ENCODE measurements around the gene CCN6. TPM values are rescaled to one million over a fixed set of nuclear protein-coding genes. Genes with fewer than 3 reads are reported as not detected.
A peak's percentile ranks its signal among the peaks of the same experiment; 100 is the strongest.

The CCN6 gene
- total RNA-seq, 1 experiment from 2014 or later: not detected

DNA sequence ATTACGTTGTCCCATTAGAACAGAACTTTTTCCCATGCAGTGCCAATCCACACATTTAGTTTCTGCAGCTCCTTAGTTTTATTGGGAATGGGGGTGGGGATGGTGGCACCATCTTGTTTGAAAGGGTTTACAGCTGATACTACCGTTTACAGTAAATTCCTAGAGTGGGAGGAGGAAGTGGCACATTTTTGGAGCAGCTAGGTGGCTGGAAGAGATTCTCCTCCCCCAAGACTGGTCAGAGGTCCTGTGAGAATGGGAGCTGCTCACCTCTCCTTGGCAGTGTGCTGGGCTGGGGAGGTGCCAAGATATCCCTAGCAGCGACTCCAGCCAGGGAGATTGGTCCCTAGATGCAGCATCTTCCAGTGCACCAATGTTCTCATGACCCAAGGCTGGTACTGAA lies 12.4 kb upstream of the CCN6 start (continued):
- TF ChIP-seq, protein P1, sequence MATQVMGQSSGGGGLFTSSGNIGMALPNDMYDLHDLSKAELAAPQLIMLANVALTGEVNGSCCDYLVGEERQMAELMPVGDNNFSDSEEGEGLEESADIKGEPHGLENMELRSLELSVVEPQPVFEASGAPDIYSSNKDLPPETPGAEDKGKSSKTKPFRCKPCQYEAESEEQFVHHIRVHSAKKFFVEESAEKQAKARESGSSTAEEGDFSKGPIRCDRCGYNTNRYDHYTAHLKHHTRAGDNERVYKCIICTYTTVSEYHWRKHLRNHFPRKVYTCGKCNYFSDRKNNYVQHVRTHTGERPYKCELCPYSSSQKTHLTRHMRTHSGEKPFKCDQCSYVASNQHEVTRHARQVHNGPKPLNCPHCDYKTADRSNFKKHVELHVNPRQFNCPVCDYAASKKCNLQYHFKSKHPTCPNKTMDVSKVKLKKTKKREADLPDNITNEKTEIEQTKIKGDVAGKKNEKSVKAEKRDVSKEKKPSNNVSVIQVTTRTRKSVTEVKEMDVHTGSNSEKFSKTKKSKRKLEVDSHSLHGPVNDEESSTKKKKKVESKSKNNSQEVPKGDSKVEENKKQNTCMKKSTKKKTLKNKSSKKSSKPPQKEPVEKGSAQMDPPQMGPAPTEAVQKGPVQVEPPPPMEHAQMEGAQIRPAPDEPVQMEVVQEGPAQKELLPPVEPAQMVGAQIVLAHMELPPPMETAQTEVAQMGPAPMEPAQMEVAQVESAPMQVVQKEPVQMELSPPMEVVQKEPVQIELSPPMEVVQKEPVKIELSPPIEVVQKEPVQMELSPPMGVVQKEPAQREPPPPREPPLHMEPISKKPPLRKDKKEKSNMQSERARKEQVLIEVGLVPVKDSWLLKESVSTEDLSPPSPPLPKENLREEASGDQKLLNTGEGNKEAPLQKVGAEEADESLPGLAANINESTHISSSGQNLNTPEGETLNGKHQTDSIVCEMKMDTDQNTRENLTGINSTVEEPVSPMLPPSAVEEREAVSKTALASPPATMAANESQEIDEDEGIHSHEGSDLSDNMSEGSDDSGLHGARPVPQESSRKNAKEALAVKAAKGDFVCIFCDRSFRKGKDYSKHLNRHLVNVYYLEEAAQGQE (IDR thresholded peaks at IDR 0.05; ENCODE audit: low read depth): no peak
- TF ChIP-seq SRF (IDR thresholded peaks at IDR 0.05; ENCODE audit: low read depth) (no peak), POLR2AphosphoS5 (IDR thresholded peaks at IDR 0.05; ENCODE audit: low read depth, low read length) (no peak), TCF7L2 (IDR thresholded peaks at IDR 0.05; ENCODE audit: borderline replicate concordance, extremely low read depth, insufficient read depth, insufficient read length) (no peak)

DNA sequence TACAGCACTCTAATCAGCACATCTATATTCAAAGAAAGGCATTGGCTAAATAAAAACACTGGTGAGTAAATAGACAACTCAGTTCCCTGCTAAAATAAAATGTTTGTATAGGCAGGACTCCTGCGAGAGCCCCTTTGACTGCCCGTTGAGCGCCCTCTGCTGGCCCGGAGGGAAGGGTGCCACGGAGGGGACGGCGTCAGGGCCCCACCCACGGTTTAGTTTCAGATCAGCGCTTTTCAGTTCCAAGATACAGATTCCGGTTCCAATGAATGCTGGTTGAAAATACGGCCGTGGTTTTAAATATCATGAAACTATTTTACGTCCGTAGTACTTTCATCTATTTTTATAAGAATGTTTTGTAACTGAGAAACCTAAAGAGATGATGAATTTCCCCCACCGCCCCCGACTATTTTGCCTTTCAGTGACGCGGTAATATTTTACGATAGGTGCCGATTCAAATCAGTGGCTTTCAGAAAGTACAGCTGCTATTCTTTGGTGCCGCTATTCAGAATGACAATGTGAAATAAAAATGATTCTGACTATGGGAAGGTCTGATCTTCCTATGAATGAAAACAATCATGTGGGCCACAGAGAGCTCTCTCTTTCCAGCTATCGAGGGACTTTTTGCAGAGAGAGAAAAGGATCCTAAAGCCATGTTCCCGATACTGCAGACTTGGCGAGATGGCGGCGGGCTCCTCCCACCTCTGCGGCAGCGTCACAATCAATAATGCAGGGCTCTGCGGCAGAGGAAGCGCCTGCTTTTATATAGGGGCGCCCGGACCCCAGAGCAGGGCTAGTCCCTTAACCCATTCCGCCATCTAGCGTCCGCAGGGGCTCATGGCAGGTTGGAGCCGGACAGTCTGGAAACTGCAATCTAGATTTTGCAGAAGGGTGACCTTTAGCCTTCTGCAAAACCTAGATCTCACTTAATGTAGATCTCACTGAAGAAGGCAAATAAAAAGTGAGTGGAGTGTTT lies 10.6 kb upstream of the CCN6 start:
- H3K4me1 ChIP-seq (ENCODE audit: control insufficient read depth in 1 of 2, insufficient read depth in 2 of 2, low read length in 2 of 2): 0 out of 4 replicates have a peak, but pooled peaks cover 0 to 4% of the 10 kb centered on the region in 2 experiments
- ATAC-seq (peak; percentile 95), DNase-seq (ENCODE audit: low read depth, low spot score) (peak; percentile 82)
- H3K27ac ChIP-seq (ENCODE audit: low read depth, low read length): peak overlapping the region; percentile 44; the same call in 1 of the 2 replicates
- H3K36me3 ChIP-seq (ENCODE audit: control insufficient read depth in 1 of 2, insufficient read depth in 2 of 2, low read length in 2 of 2): no peaks in the 10 kb centered on the region
- no peaks in the 10 kb centered on the region for H4K20me1 ChIP-seq (ENCODE audit: insufficient read depth)
- H2AFZ ChIP-seq (ENCODE audit: low read depth, low read length, poor library complexity, severe bottlenecking): peak overlapping the region; percentile 100
- H3K9me3 ChIP-seq (ENCODE audit: control insufficient read depth in 1 of 2, insufficient read depth in 1 of 2, low read depth in 1 of 2, low read length in 2 of 2): no peaks in the 10 kb centered on the region
- ChIA-PET RAD21 (ENCODE audit: low non-redundant PET in 1 of 2, low total read pairs in 2 of 2, uncharacterized antibody in 2 of 2, unreplicated experiment in 2 of 2) (interaction anchor here (0.7 to 1.0 kb wide), 3 partner anchors 13 to 334 kb away, joined by 3 to 8 read pairs (median 4); no protein-coding TSS in a partner anchor), CTCF (interaction anchor here (0.7 to 1.5 kb wide), 10 partner anchors 21 to 1032 kb away, joined by 3 to 22 read pairs (median 4); partner anchors contain the start of gene TRAF3IP2), POLR2A (interaction anchor here (0.9 to 1.2 kb wide), 2 partner anchors 333 to 784 kb away, joined by 3 read pairs; a partner anchor contains a TSS)
- BruUV-seq (replicated peaks): TSS peak; percentile 42
- H3K79me2 ChIP-seq (ENCODE audit: insufficient read depth, low read length): no peaks in the 10 kb centered on the region
- intact Hi-C loops (cut with micrococcal nuclease): loop anchor here (1.0 to 5.0 kb wide), 4 partner anchors 46 to 784 kb away; a partner anchor contains a TSS
- peak overlapping the region; percentile 61 to 72 for H3K4me3 ChIP-seq (replicated peaks in 1 of 2; ENCODE audit: low read depth in 1 of 2, low read length in 2 of 2)
- H3K9me2 ChIP-seq (ENCODE audit: insufficient read depth): no peaks in the 10 kb centered on the region
- H3K4me2 ChIP-seq (ENCODE audit: low read length): peak overlapping the region; percentile 86
- peak overlapping the region; percentile 71 for H3K9ac ChIP-seq (ENCODE audit: low read length)
- no peaks in the 10 kb centered on the region for H3K27me3 ChIP-seq (ENCODE audit: insufficient read depth, low read length)
- TF ChIP-seq POLR2A (IDR thresholded peaks at IDR 0.05; ENCODE audit: borderline replicate concordance, extremely low read depth, insufficient read depth, insufficient read length): peak; percentile 23
- TF ChIP-seq, protein P2, sequence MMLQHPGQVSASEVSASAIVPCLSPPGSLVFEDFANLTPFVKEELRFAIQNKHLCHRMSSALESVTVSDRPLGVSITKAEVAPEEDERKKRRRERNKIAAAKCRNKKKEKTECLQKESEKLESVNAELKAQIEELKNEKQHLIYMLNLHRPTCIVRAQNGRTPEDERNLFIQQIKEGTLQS (IDR thresholded peaks at IDR 0.05): no peak
- TF ChIP-seq FOSL1 (IDR thresholded peaks at IDR 0.05; ENCODE audit: low read depth): no peak
- TF ChIP-seq CEBPB (IDR thresholded peaks at IDR 0.05; ENCODE audit: low read depth): peak; percentile 23; the same call in 1 of the 2 replicates
- TF ChIP-seq, protein P3, sequence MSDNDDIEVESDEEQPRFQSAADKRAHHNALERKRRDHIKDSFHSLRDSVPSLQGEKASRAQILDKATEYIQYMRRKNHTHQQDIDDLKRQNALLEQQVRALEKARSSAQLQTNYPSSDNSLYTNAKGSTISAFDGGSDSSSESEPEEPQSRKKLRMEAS (IDR thresholded peaks at IDR 0.05): peak; percentile 21; the same call in 1 of the 2 replicates
- TF ChIP-seq TCF7L2 (IDR thresholded peaks at IDR 0.05; ENCODE audit: borderline replicate concordance, extremely low read depth, insufficient read depth, insufficient read length): peak; percentile 35
- TF ChIP-seq, protein P4, sequence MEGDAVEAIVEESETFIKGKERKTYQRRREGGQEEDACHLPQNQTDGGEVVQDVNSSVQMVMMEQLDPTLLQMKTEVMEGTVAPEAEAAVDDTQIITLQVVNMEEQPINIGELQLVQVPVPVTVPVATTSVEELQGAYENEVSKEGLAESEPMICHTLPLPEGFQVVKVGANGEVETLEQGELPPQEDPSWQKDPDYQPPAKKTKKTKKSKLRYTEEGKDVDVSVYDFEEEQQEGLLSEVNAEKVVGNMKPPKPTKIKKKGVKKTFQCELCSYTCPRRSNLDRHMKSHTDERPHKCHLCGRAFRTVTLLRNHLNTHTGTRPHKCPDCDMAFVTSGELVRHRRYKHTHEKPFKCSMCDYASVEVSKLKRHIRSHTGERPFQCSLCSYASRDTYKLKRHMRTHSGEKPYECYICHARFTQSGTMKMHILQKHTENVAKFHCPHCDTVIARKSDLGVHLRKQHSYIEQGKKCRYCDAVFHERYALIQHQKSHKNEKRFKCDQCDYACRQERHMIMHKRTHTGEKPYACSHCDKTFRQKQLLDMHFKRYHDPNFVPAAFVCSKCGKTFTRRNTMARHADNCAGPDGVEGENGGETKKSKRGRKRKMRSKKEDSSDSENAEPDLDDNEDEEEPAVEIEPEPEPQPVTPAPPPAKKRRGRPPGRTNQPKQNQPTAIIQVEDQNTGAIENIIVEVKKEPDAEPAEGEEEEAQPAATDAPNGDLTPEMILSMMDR (IDR thresholded peaks at IDR 0.05 in 2 of 3, conservative IDR thresholded peaks at IDR 0.05 in 1 of 3; ENCODE audit: borderline replicate concordance in 1 of 3, insufficient read depth in 1 of 3, low read depth in 2 of 3, low read length in 2 of 3): peak; percentile 94 to 98 (median 96)
- TF ChIP-seq SRF (IDR thresholded peaks at IDR 0.05; ENCODE audit: low read depth): no peak
- TF ChIP-seq EZH2phosphoT487 (IDR thresholded peaks at IDR 0.05; ENCODE audit: borderline replicate concordance): no peak
- peak; percentile 4; the same call in 1 of the 2 replicates for TF ChIP-seq SP1 (IDR thresholded peaks at IDR 0.05; ENCODE audit: low read depth)

Data from HCT116 (cell line).